Measurements from ENCODE around the gene ZNF574. TPM values are rescaled to one million over a fixed set of nuclear protein-coding genes. Genes with fewer than 3 reads are reported as not detected.
A peak's percentile ranks its signal among the peaks of the same experiment; 100 is the strongest.

The ZNF574 gene
- total and polyA plus RNA-seq, 2 of the 8 experiments (the other 6 are each of a cell fraction or from before 2014, with no cell fraction given) = 27.0 to 38.8 TPM

DNA sequence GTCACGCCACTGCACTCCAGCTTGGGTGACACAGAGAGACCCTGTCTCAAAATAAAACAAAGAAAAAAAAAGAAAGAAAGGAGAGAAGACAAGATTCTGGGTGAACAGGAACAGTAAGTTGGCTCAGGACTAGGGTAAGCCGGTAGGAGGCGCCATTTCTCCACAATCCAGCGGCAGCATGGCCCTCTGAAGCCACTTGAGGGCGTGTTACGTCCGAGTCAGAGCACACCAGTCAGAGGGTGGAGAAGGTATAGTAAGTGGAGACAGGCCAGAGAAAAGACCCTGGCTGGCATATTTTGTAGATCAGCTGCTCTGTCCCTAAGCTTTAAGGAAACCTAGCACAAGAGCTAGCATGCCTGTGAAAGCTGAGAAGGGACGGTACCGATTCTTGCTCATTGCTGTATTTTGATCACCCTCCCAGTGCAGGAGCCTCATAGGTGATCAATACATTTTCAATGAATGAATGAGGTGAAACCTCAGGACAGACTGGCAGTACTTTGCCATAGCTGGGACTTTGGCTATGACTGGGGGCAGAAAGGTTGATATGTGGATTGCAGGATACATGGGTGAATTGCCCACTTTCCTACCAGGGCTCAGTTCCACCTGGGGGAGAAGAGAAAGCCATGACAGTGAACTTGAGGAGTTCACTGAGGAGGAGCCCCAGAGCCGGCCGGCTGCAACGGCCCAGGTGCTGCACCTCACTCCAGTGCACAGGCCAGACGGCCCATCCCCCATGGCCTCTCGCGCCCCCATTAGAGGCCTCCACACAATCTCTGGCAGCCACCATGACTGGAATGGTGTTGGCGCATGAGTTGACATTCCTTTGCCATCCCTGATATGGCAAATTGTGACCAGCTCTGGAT is 32.8 kb downstream of the ZNF574 start:
- H3K4me2 ChIP-seq (ENCODE audit: insufficient read depth in 1 of 2, low read depth in 2 of 2, low read length in 2 of 2) = no peak overlapping the region
- peaks cover 0 to 12% (median 4%) of the 10 kb centered on the region in 4 experiments; a peak in 6 of 7 replicates for H3K4me1 ChIP-seq (replicated peaks in 1 of 4; ENCODE audit: control insufficient read depth in 3 of 4, insufficient read depth in 4 of 4, low read length in 3 of 4)
- H3K56ac ChIP-seq (replicated peaks; ENCODE audit: insufficient read length, low read depth, low read length) = no peak overlapping the region
- H3K27ac ChIP-seq (ENCODE audit: low read depth, low read length) = no peak overlapping the region
- no peak overlapping the region for H3K9ac ChIP-seq (replicated peaks in 1 of 4; ENCODE audit: extremely low read depth in 1 of 4, low read depth in 3 of 4, low read length in 3 of 4)
- H4K8ac ChIP-seq (ENCODE audit: extremely low read depth, insufficient read depth, low read length) = no peak overlapping the region
- H2AFZ ChIP-seq (ENCODE audit: low read length) = peak overlapping the region; percentile 89; the same call in 1 of the 2 replicates
- H4K5ac ChIP-seq (ENCODE audit: insufficient read length, low read depth, low read length) = no peak overlapping the region
- H3K4me3 ChIP-seq (ENCODE audit: extremely low read depth in 1 of 4, insufficient read depth in 2 of 4, low read depth in 3 of 4, low read length in 4 of 4) = no peak overlapping the region
- no peak overlapping the region for H2BK120ac ChIP-seq (replicated peaks; ENCODE audit: low read depth, low read length)
- H3K18ac ChIP-seq (ENCODE audit: extremely low read depth, low read length) = peak overlapping the region; percentile 40; the same call in 1 of the 2 replicates
- H2BK20ac ChIP-seq (ENCODE audit: low read length) = peak overlapping the region; percentile 75; the same call in 1 of the 2 replicates
- CTCF ChIA-PET (ENCODE audit: partially characterized antibody) = interaction anchor here (0.6 to 8.5 kb wide), 55 partner anchors 9 to 1282 kb away, joined by 3 to 146 read pairs (median 4); partner anchors contain the start of genes GSK3A, POU2F2 and ZNF526
- H3K14ac ChIP-seq (ENCODE audit: insufficient read length) = no peak overlapping the region
- POLR2A ChIA-PET (ENCODE audit: partially characterized antibody) = interaction anchor here (1.2 to 1.8 kb wide), 4 partner anchors 9 to 49 kb away, joined by 3 to 6 read pairs (median 3); partner anchors contain the start of gene POU2F2
- 35% methylated on average over 16 of the region's 16 CpGs; no CpG with 5 or more reads in 1 of the 2 experiments for WGBS, 2 experiments (ENCODE audit: extremely low coverage in 1 of 2, insufficient coverage in 1 of 2, insufficient read length in 1 of 2, insufficient replicate concordance in 2 of 2, low coverage in 1 of 2, low lambda C conversion rate in 2 of 2, missing lambda C conversion rate in 1 of 2)
- H3K79me1 ChIP-seq (ENCODE audit: low read depth, low read length) = no peaks in the 10 kb centered on the region
- no peaks in the 10 kb centered on the region for H3K23me2 ChIP-seq (ENCODE audit: low read depth, low read length)
- H2BK15ac ChIP-seq (ENCODE audit: low read length) = 0 out of 2 replicates have a peak overlapping the region, but pooled peaks have one; percentile 18
- H3K36me3 ChIP-seq (ENCODE audit: control insufficient read depth in 2 of 4, insufficient read depth in 4 of 4, low read length in 3 of 4) = no peaks in the 10 kb centered on the region
- H3K23ac ChIP-seq (ENCODE audit: insufficient read length) = no peak overlapping the region
- no peaks in the 10 kb centered on the region for H4K20me1 ChIP-seq (replicated peaks in 1 of 2; ENCODE audit: control insufficient read depth in 1 of 2, insufficient read depth in 2 of 2, low read length in 2 of 2)
- no peak overlapping the region for H2AK5ac ChIP-seq (ENCODE audit: low read depth, low read length)
- H3K27me3 ChIP-seq (replicated peaks in 1 of 4; ENCODE audit: control insufficient read depth in 3 of 4, extremely low read depth in 1 of 4, insufficient read depth in 3 of 4, low read length in 3 of 4) = no peaks in the 10 kb centered on the region
- H4K91ac ChIP-seq (replicated peaks; ENCODE audit: insufficient read length, low read length) = no peak overlapping the region
- H3K9me3 ChIP-seq (ENCODE audit: insufficient read depth in 2 of 2, low read depth in 1 of 2, low read length in 1 of 2) = no peaks in the 10 kb centered on the region
- no peak overlapping the region for H3K4ac ChIP-seq (replicated peaks; ENCODE audit: insufficient read length, low read depth, low read length)
- peak; percentile 92 for FAIRE-seq
- DNase-seq (ENCODE audit: low read depth in 1 of 2, low spot score in 2 of 2) = peak; percentile 82 to 95
- H2BK12ac ChIP-seq (ENCODE audit: low read depth, low read length) = 0 out of 2 replicates have a peak overlapping the region, but pooled peaks have one; percentile 75
- peak overlapping the region; percentile 57; the same call in 1 of the 2 replicates for H2BK5ac ChIP-seq (ENCODE audit: low read depth, low read length)
- H3K79me2 ChIP-seq (ENCODE audit: control insufficient read depth in 1 of 2, insufficient read depth in 2 of 2, low read length in 2 of 2) = no peaks in the 10 kb centered on the region
- TF ChIP-seq SRF (IDR thresholded peaks at IDR 0.05; ENCODE audit: low read depth, low read length) = peak; percentile 7; the same call in 1 of the 2 replicates
- TF ChIP-seq HDAC6 (IDR thresholded peaks at IDR 0.05; ENCODE audit: low read depth, low read length) = no peak
- peak; percentile 68 for TF ChIP-seq TAF7 (optimal IDR thresholded peaks at IDR 0.05; ENCODE audit: borderline replicate concordance, low read depth, low read length)
- TF ChIP-seq EP300 (IDR thresholded peaks at IDR 0.05; ENCODE audit: borderline replicate concordance in 1 of 2, low read depth in 2 of 2, low read length in 2 of 2) = peak in 1 of 2 experiments; percentile 26; a peak in 1 of 3 replicates
- TF ChIP-seq SP1 (IDR thresholded peaks at IDR 0.05; ENCODE audit: low read depth, low read length) = 0 out of 2 replicates have a peak, but pooled peaks have one; percentile 43
- TF ChIP-seq JUND (IDR thresholded peaks at IDR 0.05; ENCODE audit: low read length) = peak; percentile 70; the same call in 1 of the 2 replicates
- no peak for TF ChIP-seq CHD2 (IDR thresholded peaks at IDR 0.05; ENCODE audit: low read length)
- 0 out of 2 replicates have a peak, but pooled peaks have one; percentile 28 for TF ChIP-seq KDM5A (IDR thresholded peaks at IDR 0.05; ENCODE audit: low read length)
- TF ChIP-seq SIN3A (conservative IDR thresholded peaks at IDR 0.05 in 1 of 2, IDR thresholded peaks at IDR 0.05 in 1 of 2; ENCODE audit: low read depth in 1 of 2, low read length in 2 of 2) = peak in 1 of 2 experiments; percentile 64; a peak in 1 of 4 replicates
- TF ChIP-seq TCF12 (IDR thresholded peaks at IDR 0.05; ENCODE audit: low read depth, low read length) = 0 out of 2 replicates have a peak, but pooled peaks have one; percentile 25
